ENCODE results near the gene CLCN2. TPM values are rescaled to one million over a fixed set of nuclear protein-coding genes. Genes with fewer than 3 reads are reported as not detected.

The CLCN2 gene
- total RNA-seq, 6 experiments from 2014 or later, result 3.4 to 5.1 (median 4.2) TPM

DNA sequence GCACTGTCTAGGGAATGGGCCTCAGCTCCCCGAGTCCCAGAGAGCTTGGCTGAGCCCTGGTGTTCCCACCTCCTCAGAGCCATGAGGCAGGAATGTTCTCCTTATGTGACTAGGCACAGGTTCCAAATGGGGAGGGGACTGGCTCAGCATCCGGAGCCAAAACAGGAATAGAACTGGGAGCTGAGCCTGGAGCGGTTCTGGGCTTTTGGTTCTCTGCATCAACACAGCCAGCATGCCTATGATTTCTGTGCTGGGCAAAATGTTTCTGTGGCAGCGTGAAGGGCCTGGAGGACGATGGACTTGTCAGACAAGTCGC, 24.0 kb downstream of the CLCN2 start, which contains the start of gene FAM131A:
FAM131A (plus strand) TSS at position 202 of the 316 bp plus-strand sequence; CDS start at position 233, 31 bp downstream.
- Mint-ChIP-seq H3K4me3 (peak within 1 kb of the TSS; percentile 87), H3K27ac (peak within 1 kb of the TSS; percentile 97), H3K4me1 (ENCODE audit: low read depth) (peaks cover 78% of the 10 kb centered on the region), H3K27me3 (ENCODE audit: insufficient read depth) (peaks cover 26% of the 10 kb centered on the region), H3K36me3 (ENCODE audit: low read depth) (peaks cover 44% of the 10 kb centered on the region), H3K9me3 (no peaks in the 10 kb centered on the region)
- TF ChIP-seq, protein P1, sequence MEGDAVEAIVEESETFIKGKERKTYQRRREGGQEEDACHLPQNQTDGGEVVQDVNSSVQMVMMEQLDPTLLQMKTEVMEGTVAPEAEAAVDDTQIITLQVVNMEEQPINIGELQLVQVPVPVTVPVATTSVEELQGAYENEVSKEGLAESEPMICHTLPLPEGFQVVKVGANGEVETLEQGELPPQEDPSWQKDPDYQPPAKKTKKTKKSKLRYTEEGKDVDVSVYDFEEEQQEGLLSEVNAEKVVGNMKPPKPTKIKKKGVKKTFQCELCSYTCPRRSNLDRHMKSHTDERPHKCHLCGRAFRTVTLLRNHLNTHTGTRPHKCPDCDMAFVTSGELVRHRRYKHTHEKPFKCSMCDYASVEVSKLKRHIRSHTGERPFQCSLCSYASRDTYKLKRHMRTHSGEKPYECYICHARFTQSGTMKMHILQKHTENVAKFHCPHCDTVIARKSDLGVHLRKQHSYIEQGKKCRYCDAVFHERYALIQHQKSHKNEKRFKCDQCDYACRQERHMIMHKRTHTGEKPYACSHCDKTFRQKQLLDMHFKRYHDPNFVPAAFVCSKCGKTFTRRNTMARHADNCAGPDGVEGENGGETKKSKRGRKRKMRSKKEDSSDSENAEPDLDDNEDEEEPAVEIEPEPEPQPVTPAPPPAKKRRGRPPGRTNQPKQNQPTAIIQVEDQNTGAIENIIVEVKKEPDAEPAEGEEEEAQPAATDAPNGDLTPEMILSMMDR (IDR thresholded peaks at IDR 0.05), result no peak
- peak; percentile 12 for DNase-seq

DNA sequence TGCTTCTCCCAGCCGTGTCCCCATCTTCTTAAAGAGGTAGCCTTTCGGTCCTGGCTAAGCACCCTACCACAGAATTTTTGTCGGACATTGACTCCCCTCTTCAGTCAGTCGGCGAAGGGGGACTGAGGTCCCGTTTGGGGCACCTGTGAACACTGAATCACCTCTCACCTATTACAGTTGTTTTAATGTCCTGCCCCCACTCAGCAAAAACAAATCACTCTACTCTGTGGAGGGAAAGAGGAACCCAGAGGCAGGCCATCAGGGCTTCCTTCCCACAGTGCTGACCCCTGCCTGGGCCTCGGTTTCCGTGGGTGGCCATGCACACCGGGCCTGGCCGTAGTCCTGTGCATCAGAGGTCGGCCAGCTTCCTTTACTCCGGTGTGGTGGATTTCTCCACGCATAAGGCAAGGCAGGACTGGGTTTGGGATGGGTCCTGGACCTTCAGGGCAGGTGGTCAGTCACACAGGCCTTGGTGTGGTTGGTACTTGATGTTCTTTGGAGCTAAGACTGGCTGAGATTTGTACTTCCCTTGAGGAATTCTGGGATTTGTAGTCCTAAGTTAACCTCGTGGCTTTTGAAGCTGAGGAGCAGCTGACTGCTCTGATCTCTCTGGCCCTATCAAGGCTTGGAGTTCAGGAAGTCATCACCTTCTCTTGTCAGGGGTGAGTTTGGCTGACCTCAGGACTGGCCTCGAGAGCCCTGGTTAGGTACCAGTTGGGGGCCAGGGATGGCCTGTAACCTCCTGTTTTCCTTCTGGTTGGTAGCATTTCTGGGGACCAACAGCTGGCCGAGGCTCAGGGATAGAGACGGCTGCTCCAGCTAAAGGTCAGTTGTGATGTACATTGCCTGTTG, 24.6 kb downstream of the CLCN2 start:
- H3K4me1 Mint-ChIP-seq (ENCODE audit: low read depth), result peaks cover 83% of the 10 kb centered on the region
- peak overlapping the region; percentile 97 for H3K27ac Mint-ChIP-seq
- H3K36me3 Mint-ChIP-seq (ENCODE audit: low read depth), result peaks cover 50% of the 10 kb centered on the region
- TF ChIP-seq, protein P1 (IDR thresholded peaks at IDR 0.05), result no peak
- peak overlapping the region; percentile 87 for H3K4me3 Mint-ChIP-seq
- H3K9me3 Mint-ChIP-seq, result no peaks in the 10 kb centered on the region
- H3K27me3 Mint-ChIP-seq (ENCODE audit: insufficient read depth), result peaks cover 28% of the 10 kb centered on the region
- peak; percentile 55 for DNase-seq

DNA sequence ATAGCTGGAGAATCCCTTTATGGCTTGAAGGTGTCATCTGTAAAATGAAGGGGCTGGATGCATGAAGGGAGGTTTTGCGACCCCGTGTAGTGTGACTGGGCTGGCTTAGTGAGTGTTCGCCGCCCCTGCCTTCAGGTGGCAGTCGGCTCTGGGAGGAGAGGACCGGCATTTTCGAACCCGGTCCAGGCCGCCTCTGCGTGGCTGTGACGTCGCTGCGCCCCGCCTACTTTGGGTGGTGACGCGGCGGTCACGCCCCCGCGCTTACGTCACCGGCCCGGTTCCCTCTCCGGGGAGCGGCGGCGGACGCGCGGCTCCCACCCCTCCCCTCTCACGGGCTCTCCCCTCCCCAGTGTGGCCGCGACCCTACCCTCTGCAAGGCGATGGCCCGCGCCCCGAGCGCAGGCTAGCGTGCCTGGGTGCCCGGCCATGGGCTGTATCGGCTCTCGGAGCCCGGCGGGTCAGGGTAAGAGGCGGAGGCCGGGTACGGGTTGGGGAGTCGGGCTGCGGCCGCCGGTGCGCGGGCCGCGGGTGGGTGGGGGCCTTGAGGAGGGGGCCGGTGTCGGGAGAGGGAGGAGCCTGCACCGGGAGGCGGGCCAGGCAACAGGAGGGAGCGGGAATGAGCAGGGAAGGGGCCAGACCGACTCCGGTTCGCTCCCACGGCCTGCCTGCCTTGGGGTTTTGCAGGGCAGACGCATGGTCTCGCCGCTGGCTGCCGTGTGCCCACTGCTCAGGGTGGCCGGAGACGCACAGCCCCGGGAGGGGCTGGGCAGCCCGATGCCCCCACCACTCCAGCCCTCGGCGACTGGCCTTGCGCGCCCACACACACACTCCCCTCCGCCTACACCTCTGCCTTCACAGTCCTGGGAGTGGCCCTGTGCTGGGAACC, 25.5 kb downstream of the CLCN2 start:
- Mint-ChIP-seq H3K27me3 (ENCODE audit: insufficient read depth) (peaks cover 30% of the 10 kb centered on the region), H3K36me3 (ENCODE audit: low read depth) (peaks cover 58% of the 10 kb centered on the region), H3K9me3 (no peaks in the 10 kb centered on the region), H3K4me1 (ENCODE audit: low read depth) (peaks cover 83% of the 10 kb centered on the region), H3K27ac (peak overlapping the region; percentile 97), H3K4me3 (peak overlapping the region; percentile 87)
- peak; percentile 62 for DNase-seq
- TF ChIP-seq, protein P1 (IDR thresholded peaks at IDR 0.05), result no peak

DNA sequence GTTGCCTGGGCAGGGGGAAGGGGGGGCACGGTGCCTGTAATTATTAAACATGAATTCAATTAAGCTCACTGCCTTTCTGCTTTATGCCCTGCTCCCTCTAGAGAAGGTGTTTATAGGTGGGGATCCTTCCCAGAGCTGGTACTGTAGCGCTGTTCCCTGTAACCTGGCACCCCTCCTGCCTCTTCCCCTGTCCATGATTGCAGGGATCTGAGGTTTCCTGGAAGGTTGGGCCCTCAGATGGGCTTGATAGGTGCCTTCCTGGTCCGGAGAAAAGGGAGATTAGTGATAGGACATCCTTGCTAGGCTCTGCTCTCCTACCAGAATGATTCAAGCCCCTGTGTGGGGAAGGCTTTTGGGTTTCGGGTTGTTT, 26.1 kb downstream of the CLCN2 start:
- peak overlapping the region; percentile 87 for H3K4me3 Mint-ChIP-seq
- peak overlapping the region; percentile 97 for H3K27ac Mint-ChIP-seq
- TF ChIP-seq, protein P1 (IDR thresholded peaks at IDR 0.05), result no peak
- H3K9me3 Mint-ChIP-seq, result no peaks in the 10 kb centered on the region
- peaks cover 60% of the 10 kb centered on the region for H3K36me3 Mint-ChIP-seq (ENCODE audit: low read depth)
- no peak for DNase-seq
- peaks cover 30% of the 10 kb centered on the region for H3K27me3 Mint-ChIP-seq (ENCODE audit: insufficient read depth)
- H3K4me1 Mint-ChIP-seq (ENCODE audit: low read depth), result peaks cover 83% of the 10 kb centered on the region

DNA sequence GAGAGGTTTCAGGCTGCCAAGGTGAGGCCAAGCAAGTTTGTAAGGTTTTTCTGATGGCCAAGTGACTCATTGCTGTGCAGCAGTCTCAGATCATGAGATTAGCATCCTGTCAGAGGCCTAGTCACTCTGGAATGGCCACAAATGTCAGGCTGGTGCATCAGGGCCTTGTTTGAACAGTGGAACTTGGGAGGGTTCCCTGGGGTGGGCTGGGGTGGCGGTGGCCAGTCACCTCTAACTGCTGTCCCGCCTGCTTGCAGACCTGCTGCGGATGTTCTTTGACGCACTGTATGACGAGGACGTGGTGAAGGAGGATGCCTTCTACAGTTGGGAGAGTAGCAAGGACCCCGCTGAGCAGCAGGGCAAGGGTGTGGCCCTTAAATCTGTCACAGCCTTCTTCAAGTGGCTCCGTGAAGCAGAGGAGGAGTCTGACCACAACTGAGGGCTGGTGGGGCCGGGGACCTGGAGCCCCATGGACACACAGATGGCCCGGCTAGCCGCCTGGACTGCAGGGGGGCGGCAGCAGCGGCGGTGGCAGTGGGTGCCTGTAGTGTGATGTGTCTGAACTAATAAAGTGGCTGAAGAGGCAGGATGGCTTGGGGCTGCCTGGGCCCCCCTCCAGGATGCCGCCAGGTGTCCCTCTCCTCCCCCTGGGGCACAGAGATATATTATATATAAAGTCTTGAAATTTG, 26.8 kb downstream of the CLCN2 start:
- DNase-seq, result peak; percentile 93
- peaks cover 30% of the 10 kb centered on the region for H3K27me3 Mint-ChIP-seq (ENCODE audit: insufficient read depth)
- peaks cover 87% of the 10 kb centered on the region for H3K4me1 Mint-ChIP-seq (ENCODE audit: low read depth)
- TF ChIP-seq, protein P1 (IDR thresholded peaks at IDR 0.05), result peak; percentile 11; the same call in 1 of the 2 replicates
- peaks cover 65% of the 10 kb centered on the region for H3K36me3 Mint-ChIP-seq (ENCODE audit: low read depth)
- peak overlapping the region; percentile 74 for H3K4me3 Mint-ChIP-seq
- H3K27ac Mint-ChIP-seq, result peak overlapping the region; percentile 97
- H3K9me3 Mint-ChIP-seq, result no peaks in the 10 kb centered on the region

Data from HFFc6 (cell line).